SK-N-SH treated with all-trans-retinoic acid at 6 μM for 48 hours (cell line): ENCODE data around the gene EMC9.

Experiments used
- ESRRG ChIP-seq: fragments of 250-450 bp; sonication (Bioruptor Pico); IDR thresholded peaks from 2 replicates; pipeline ENCODE4 v1.6.1; 2021; ENCODE audit warnings: mild to moderate bottlenecking
- PPARA ChIP-seq: fragments of 250-450 bp; sonication (Bioruptor Pico); IDR thresholded peaks from 2 replicates; pipeline ENCODE4 v1.5.0; 2020; ENCODE audit warnings: mild to moderate bottlenecking, borderline replicate concordance
- RARB ChIP-seq: fragments of 250-450 bp; sonication (Bioruptor Pico); IDR thresholded peaks from 2 replicates; pipeline ENCODE4 v1.8.0; 2021; ENCODE audit warnings: mild to moderate bottlenecking, moderate library complexity
- SNAI2 ChIP-seq: fragments of 250-450 bp; sonication (Bioruptor Pico); IDR thresholded peaks from 2 replicates; pipeline ENCODE4 v1.5.0; 2020; ENCODE audit warnings: mild to moderate bottlenecking, moderate library complexity
- TOX ChIP-seq: fragments of 250-450 bp; sonication (Bioruptor Pico); IDR thresholded peaks from 2 replicates; pipeline ENCODE4 v1.8.0; 2021; ENCODE audit warnings: mild to moderate bottlenecking, moderate library complexity, borderline replicate concordance
- ZNF8 ChIP-seq: fragments of 450-650 bp; formaldehyde crosslinking; IDR thresholded peaks from 2 replicates; pipeline ENCODE4 v1.5.0; 2020; ENCODE audit warnings: mild to moderate bottlenecking, moderate library complexity
- TF ChIP-seq, protein P1 (sequence below): fragments of 250-450 bp; sonication (Bioruptor Pico); IDR thresholded peaks from 2 replicates; pipeline ENCODE4 v1.5.1; 2021; ENCODE audit warnings: mild to moderate bottlenecking, moderate library complexity

DNA sequence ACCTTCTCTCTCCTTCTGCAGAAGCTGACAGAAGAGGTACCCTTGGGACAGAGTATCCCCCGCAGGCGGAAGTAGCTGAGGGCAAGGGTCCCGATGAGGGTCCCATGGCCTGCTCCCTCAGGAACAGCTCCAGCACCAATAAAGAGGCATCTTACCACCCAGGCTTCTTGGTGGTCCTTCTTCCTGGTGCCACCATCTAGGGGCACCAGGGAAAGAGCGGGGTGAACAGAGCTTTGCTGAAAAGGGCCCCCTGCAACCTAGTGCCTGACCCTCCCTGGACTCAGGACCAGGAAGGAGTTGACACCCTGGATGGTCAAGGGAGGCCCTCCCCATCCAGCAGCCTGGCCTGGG lies 19.1 kb upstream of the EMC9 start:
- no peak for TF ChIP-seq PPARA (CRISPR knock-in tag)
- no peak for TF ChIP-seq TOX (CRISPR knock-in tag)
- TF ChIP-seq, protein P1, sequence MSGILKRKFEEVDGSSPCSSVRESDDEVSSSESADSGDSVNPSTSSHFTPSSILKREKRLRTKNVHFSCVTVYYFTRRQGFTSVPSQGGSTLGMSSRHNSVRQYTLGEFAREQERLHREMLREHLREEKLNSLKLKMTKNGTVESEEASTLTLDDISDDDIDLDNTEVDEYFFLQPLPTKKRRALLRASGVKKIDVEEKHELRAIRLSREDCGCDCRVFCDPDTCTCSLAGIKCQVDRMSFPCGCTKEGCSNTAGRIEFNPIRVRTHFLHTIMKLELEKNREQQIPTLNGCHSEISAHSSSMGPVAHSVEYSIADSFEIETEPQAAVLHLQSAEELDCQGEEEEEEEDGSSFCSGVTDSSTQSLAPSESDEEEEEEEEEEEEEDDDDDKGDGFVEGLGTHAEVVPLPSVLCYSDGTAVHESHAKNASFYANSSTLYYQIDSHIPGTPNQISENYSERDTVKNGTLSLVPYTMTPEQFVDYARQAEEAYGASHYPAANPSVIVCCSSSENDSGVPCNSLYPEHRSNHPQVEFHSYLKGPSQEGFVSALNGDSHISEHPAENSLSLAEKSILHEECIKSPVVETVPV (CRISPR knock-in tag), result no peak
- no peak for TF ChIP-seq ESRRG (CRISPR knock-in tag)
- TF ChIP-seq ZNF8 (CRISPR knock-in tag), result no peak
- TF ChIP-seq RARB (CRISPR knock-in tag), result no peak
- no peak for TF ChIP-seq SNAI2 (CRISPR knock-in tag)
